Neuronal stem cell (in vitro differentiated cells): ENCODE results near the gene CHAD.

Experiments used
- DNase-seq: peaks from one replicate; pipeline ENCODE4 v3.0.0-alpha.2; 2013; ENCODE audit warnings: low spot score
- H2AFZ ChIP-seq: one replicate; pipeline ENCODE4 v1.6.1; 2013; ENCODE audit warnings: mild to moderate bottlenecking, low read length, inconsistent platforms
- H2AK5ac ChIP-seq: 2 replicates; pipeline ENCODE4 v1.6.1; 2013; ENCODE audit warnings: low read depth, mild to moderate bottlenecking, inconsistent platforms, low read length, moderate library complexity, mixed read lengths
- H2BK120ac ChIP-seq: 2 replicates; pipeline ENCODE4 v1.6.1; 2013; ENCODE audit warnings: low read depth, mild to moderate bottlenecking, inconsistent platforms, low read length, moderate library complexity, mixed read lengths
- H2BK12ac ChIP-seq: one replicate; pipeline ENCODE4 v1.6.1; 2013; ENCODE audit warnings: low read length, inconsistent platforms
- H2BK15ac ChIP-seq: 2 replicates; pipeline ENCODE4 v1.6.1; 2013; ENCODE audit warnings: mild to moderate bottlenecking, low read length, inconsistent platforms, mixed read lengths
- H2BK5ac ChIP-seq: one replicate; pipeline ENCODE4 v1.6.1; 2013; ENCODE audit warnings: inconsistent platforms, mild to moderate bottlenecking, low read length, moderate library complexity
- H3K14ac ChIP-seq: one replicate; pipeline ENCODE4 v1.6.1; 2013; ENCODE audit warnings: low read length, inconsistent platforms
- H3K18ac ChIP-seq: 2 replicates; pipeline ENCODE4 v1.6.1; 2013; ENCODE audit warnings: low read length, inconsistent platforms
- H3K23ac ChIP-seq: 2 replicates; pipeline ENCODE4 v1.6.1; 2013; ENCODE audit warnings: low read depth, mild to moderate bottlenecking, mixed read lengths, low read length, inconsistent platforms; ENCODE audit not compliant: poor library complexity
- H3K27ac ChIP-seq: replicated peaks from 3 replicates; pipeline ENCODE4 v1.5.1; 2013; ENCODE audit warnings: low read length, inconsistent platforms
- H3K27me3 ChIP-seq, 3 experiments: 2 replicates each; pipeline ENCODE4 v1.6.1; 2013; ENCODE audit warnings: low read length in 3 of 3, mild to moderate bottlenecking in 2 of 3, inconsistent platforms in 1 of 3, low read depth in 1 of 3, mixed read lengths in 1 of 3, moderate library complexity in 1 of 3; ENCODE audit not compliant: control insufficient read depth in 3 of 3, insufficient read depth in 3 of 3
- H3K36me3 ChIP-seq, 2 donors: replicated peaks in 1 of 2; 2 replicates each; pipeline ENCODE4 v1.6.1; 2013; ENCODE audit warnings: low read length in 2 of 2; ENCODE audit not compliant: control insufficient read depth in 2 of 2, insufficient read depth in 2 of 2
- H3K4ac ChIP-seq: 2 replicates; pipeline ENCODE4 v1.6.1; 2013; ENCODE audit warnings: inconsistent platforms, mild to moderate bottlenecking, low read length, moderate library complexity
- H3K4me1 ChIP-seq, 2 donors: 1 replicate in 1 of 2; 2 replicates in 1 of 2; pipeline ENCODE4 v1.6.1; 2013; ENCODE audit warnings: low read length in 2 of 2, low read depth in 1 of 2; ENCODE audit not compliant: control insufficient read depth in 2 of 2, insufficient read depth in 1 of 2
- H3K4me2 ChIP-seq: one replicate; pipeline ENCODE4 v1.6.1; 2013; ENCODE audit warnings: mild to moderate bottlenecking, low read length, inconsistent platforms; ENCODE audit not compliant: insufficient read depth, poor library complexity, severe bottlenecking
- H3K4me3 ChIP-seq, 2 donors: 2 replicates each; pipeline ENCODE4 v1.5.1; 2013; ENCODE audit warnings: low read length in 2 of 2, mild to moderate bottlenecking in 2 of 2, inconsistent platforms in 1 of 2, moderate library complexity in 1 of 2
- H3K79me1 ChIP-seq: one replicate; pipeline ENCODE4 v1.6.1; 2013; ENCODE audit warnings: low read depth, mild to moderate bottlenecking, inconsistent platforms, low read length, moderate library complexity
- H3K9ac ChIP-seq: one replicate; pipeline ENCODE4 v1.6.1; 2013; ENCODE audit warnings: mild to moderate bottlenecking, low read depth, low read length, inconsistent platforms; ENCODE audit not compliant: poor library complexity
- H3K9me3 ChIP-seq, 2 donors: replicated peaks in 1 of 2; 2 replicates each; pipeline versions ENCODE3 to v1.6.1; 2013; ENCODE audit warnings: low read length in 2 of 2, mild to moderate bottlenecking in 2 of 2, inconsistent platforms in 1 of 2, low read depth in 1 of 2, mixed read lengths in 1 of 2, moderate library complexity in 1 of 2; ENCODE audit not compliant: control insufficient read depth in 2 of 2, insufficient read depth in 1 of 2
- H4K8ac ChIP-seq: one replicate; pipeline ENCODE4 v1.6.1; 2013; ENCODE audit warnings: low read depth, mild to moderate bottlenecking, inconsistent platforms, low read length, moderate library complexity
- H4K91ac ChIP-seq: one replicate; pipeline ENCODE4 v1.6.1; 2013; ENCODE audit warnings: low read length, low read depth, mild to moderate bottlenecking, inconsistent platforms; ENCODE audit not compliant: poor library complexity
- WGBS, 2 donors: extraction: QIAGEN DNeasy Blood & Tissue Kit; methylation state at CpG; one replicate each; pipeline ENCODE4 v1.1.7; 2013; ENCODE audit warnings: missing lambda C conversion rate in 2 of 2, mixed read lengths in 1 of 2; ENCODE audit not compliant: insufficient read length in 2 of 2, insufficient replicate concordance in 1 of 2; ENCODE audit errors: extremely low coverage in 2 of 2; 5-methylcytosine and 5-hydroxymethylcytosine counted together

Gene CHAD

DNA sequence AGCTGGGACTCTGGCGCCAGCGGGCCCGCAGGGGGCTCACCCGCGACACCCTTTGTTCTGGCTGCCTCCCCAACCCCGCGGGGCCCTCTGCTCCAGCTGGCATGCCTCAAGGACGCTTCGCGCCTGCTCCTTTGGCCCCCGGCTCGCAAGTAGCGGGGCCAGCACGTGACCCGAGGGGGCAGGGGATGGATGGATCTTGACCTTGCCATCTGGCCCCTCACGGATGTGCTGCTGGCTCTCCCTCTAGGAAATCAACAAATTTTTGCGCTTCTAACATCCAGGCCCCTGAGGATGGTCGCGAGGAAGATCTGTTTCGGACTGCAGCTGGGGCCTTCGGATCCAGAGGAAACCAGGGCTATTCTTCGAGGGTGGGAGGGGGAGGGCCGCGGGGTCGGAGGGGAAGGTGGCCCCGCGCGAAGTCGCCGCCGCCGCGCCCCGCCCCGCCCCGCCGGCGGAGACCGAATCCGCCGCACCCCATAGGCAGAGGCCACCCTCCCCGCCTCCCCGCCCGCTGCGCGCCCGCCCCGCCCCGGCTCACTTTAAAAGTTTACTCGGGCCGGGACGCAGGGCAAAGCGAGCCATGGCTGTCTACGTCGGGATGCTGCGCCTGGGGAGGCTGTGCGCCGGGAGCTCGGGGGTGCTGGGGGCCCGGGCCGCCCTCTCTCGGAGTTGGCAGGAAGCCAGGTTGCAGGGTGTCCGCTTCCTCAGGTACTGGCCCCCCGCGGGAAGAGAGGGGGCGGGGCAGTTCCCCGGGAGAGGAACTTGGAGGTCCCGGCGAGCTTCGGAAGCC lies 42.8 kb downstream of the CHAD start, which contains the start of gene ACSF2:
Gene ACSF2, plus strand, starts transcription at position 537 of the 790 bp plus-strand sequence. Its CDS starts 44 bp downstream, at position 581.
- Histone ChIP-seq H3K27ac (no peak within 1 kb of the TSS), H2BK12ac (no peak within 1 kb of the TSS)
- DNase-seq = peak; percentile 21

DNA sequence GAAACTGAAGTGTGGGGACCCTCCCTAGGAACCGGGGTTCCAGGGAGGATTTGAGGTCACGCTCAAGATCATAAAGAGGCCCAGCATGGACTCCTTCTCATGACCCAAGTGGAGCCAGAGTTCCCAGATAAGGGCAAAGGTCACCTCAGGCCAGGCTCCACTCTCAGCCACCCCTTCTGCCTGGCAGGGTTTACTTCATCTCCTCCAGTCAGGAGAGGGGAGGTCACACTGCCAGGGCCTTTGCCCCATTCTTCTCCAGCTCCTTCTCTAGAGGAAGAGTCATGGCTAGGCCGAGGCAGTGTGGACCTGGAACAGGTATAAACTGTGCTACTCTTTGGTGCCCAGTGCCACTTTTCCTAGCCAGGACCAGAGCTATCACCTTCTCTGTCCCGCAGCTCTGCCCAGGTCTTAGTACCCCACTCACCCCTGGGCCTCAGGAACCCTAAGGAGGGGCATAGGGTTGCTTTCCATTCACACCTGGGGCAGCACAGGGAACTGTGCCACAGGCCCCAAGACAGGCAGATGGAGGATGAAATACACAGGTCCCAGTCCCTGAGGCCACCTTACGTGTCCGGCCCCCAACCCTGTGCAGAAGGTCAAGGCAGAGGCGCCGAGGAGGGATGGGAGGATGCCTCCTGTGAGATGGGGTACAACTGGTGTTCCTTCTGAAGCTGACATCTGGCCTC lies 43.5 kb downstream of the CHAD start:
- Histone ChIP-seq H4K91ac (no peak overlapping the region), H3K9me3 (no peaks in the 10 kb centered on the region), H2AK5ac (peak overlapping the region; percentile 72), H3K4me2 (peak overlapping the region; percentile 68), H3K4ac (peak overlapping the region; percentile 23), H2BK120ac (peak overlapping the region; percentile 56), H4K8ac (peak overlapping the region; percentile 43), H3K27ac (no peak overlapping the region), H2AFZ (peak overlapping the region; percentile 94), H2BK12ac (no peak overlapping the region), H3K27me3 (peaks cover 0 to 16% (median 3%) of the 10 kb centered on the region in 3 experiments), H2BK5ac (peak overlapping the region; percentile 33), H3K4me3 (peak overlapping the region in 1 of 2 donors; percentile 50), H3K14ac (peak overlapping the region; percentile 77), H3K18ac (peak overlapping the region; percentile 93), H3K9ac (no peak overlapping the region), H3K79me1 (no peaks in the 10 kb centered on the region), H2BK15ac (no peak overlapping the region), H3K23ac (no peak overlapping the region), H3K4me1 (peaks cover 10 to 14% of the 10 kb centered on the region in 2 donors), H3K36me3 (no peaks in the 10 kb centered on the region)
- DNase-seq = no peak
- no CpG with 5 or more reads among the region's 8 CpGs for WGBS, 2 donors

More for the DNA sequence above, 42.8 kb downstream of the CHAD start, which contains the start of gene ACSF2:
- Histone ChIP-seq H2BK5ac (peak within 1 kb of the TSS; percentile 33), H3K4me1 (peaks cover 10 to 14% of the 10 kb centered on the region in 2 donors), H3K79me1 (no peaks in the 10 kb centered on the region), H3K4ac (peak within 1 kb of the TSS; percentile 23), H2AFZ (peak within 1 kb of the TSS; percentile 94), H4K8ac (peak within 1 kb of the TSS; percentile 43), H3K36me3 (no peaks in the 10 kb centered on the region), H3K14ac (peak within 1 kb of the TSS; percentile 77), H3K9me3 (no peaks in the 10 kb centered on the region), H2AK5ac (peak within 1 kb of the TSS; percentile 72), H3K4me2 (peak within 1 kb of the TSS; percentile 87), H3K9ac (peak within 1 kb of the TSS; percentile 77), H3K18ac (peak within 1 kb of the TSS; percentile 93), H3K27me3 (peaks cover 0 to 16% (median 3%) of the 10 kb centered on the region in 3 experiments), H4K91ac (no peak within 1 kb of the TSS), H3K23ac (no peak within 1 kb of the TSS), H2BK120ac (peak within 1 kb of the TSS; percentile 56), H3K4me3 (peak within 1 kb of the TSS; percentile 50 to 83), H2BK15ac (peak within 1 kb of the TSS; percentile 39)
- no CpG with 5 or more reads among the region's 70 CpGs for WGBS, 2 donors

- Histone ChIP-seq H3K9me3 (no peaks in the 10 kb centered on the region), H3K9ac (no peak overlapping the region), H2AK5ac (peak overlapping the region; percentile 72), H2BK5ac (no peak overlapping the region), H4K8ac (no peak overlapping the region), H3K23ac (no peak overlapping the region), H3K14ac (no peak overlapping the region), H2AFZ (no peak overlapping the region), H3K36me3 (no peaks in the 10 kb centered on the region), H2BK12ac (no peak overlapping the region), H3K27ac (no peak overlapping the region), H2BK120ac (no peak overlapping the region), H3K18ac (no peak overlapping the region), H3K4ac (no peak overlapping the region), H2BK15ac (no peak overlapping the region), H3K4me1 (peaks cover 10 to 14% of the 10 kb centered on the region in 2 donors), H4K91ac (no peak overlapping the region), H3K79me1 (no peaks in the 10 kb centered on the region), H3K4me3 (no peak overlapping the region), H3K4me2 (no peak overlapping the region), H3K27me3 (peaks cover 0 to 16% (median 3%) of the 10 kb centered on the region in 3 experiments)
- no peak for DNase-seq
- no CpG with 5 or more reads among the region's 9 CpGs for WGBS, 2 donors
These were observed 44.3 kb downstream of the CHAD start for GRCh38 chr17:50424246-50424995.
